GM21390 (cell line): ENCODE data around the gene TSKS.

Experiments used
- ATAC-seq: cut with Tn5 transposase; IDR thresholded peaks from one replicate; pipeline ENCODE4 v1.9.1; 2021; ENCODE audit not compliant: unreplicated experiment

The TSKS gene

DNA sequence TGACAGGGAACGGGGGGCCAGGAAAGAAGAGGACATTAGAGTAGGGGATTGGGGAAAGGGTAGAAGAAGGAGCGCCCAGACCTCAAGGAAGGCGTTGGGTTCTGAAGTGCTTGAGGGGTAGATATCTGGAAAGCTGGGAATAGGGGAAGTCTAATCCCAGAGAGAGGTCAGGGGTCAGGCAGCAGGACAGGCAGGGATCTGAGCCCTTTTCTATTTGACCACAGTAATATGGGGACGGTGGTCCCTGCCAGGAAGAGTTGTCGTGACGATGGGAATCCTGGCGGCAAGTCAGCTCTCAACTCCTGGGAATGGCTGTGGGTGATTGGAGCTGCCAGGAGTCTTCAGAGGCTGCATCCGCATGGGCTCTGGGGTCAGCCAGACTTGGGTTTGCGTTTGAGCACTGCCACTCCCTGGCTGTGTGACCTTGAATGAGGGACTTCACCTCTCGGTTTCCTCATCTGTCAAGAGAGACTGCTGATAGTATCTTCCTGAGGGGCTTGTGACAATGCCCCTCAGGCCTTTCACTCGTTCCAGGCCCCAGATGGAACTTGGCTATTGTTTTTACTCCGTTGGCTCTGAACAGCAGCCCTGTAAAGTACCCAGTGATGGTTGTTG, 5.0 kb upstream of the TSKS start:
- ATAC-seq, result no peak

DNA sequence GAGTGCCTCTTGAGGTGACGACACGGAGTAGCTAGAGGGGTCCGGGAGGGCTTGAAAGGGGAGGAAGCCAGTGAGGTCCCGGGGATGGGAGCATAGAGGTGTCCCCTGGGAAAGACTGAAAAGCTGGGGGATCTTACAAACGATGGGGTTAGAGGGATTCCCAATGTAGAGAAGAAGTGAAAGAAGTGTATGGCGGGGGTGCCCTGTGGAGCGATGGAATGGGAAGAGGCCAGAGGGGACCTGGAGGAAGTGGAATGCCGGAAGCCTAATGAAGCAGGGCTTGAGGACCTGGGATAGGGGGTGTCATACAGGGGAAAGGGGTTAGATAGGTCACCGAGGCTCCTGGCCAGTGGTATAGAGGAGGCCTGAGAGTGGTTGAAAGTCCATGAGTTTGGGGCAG, 4.3 kb upstream of the TSKS start:
- no peak for ATAC-seq

DNA sequence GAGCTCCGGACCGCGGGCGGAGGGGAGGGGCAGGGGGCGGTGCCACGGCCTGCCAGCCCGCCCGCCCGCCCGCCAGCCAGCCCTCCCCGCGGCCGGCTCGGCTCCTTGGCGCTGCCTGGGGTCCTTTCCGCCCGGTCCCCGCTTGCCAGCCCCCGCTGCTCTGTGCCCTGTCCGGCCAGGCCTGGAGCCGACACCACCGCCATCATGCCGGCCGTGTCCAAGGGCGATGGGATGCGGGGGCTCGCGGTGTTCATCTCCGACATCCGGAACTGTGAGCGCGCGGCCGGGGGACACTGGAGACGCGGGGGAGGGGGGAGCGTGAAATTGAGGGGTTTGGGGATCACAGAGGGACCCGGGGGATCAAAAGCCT, 3.8 kb upstream of the TSKS start, which contains the start of gene AP2A1:
AP2A1 (plus strand) TSS at position 72 of the 370 bp plus-strand sequence; CDS start at position 205, 133 bp downstream.
- ATAC-seq, result no peak

DNA sequence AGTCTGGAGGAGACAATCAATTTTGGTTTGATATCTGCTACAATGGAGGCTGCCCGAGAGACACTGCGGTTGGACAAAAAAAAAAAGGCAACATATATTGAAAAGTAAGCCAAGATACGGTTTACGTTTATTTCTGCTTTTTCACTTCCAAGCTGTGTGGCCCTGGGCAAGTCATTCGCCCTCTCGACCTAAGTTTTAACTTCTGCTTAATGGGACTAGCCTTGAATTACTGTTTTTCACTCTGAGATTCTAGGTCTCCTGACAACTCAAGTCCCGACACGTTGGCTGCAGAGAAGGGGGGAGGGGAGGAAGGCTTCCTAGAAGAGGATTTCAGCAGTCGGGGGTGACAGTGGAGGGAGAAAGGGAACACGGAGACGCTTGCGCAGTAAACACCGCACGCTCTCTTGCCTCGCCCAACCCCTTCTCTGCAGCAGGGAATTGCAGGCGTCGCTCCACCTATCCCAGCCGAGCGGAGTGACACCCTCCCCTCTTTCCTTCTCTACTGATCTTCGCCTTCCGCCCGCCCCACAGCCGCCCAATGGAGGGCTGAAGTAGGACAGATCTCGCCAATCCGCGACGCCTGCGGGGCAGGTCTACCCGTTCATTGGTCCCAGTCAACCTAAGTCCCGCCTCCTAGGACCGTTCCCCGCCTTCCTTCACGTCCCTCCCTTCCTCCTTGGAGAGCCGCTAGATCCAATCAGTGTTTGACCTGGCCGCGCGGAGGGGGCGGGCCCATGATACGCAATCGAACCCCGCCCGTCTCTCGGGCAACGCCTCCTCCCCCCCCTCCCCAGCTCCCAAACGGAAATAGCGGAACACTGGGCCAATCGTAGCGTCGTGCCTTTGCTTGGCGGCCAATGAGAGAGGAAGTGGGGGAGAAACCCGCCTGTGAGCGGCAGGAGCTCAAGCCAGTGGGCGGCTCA, 3.2 kb upstream of the TSKS start:
- peak; percentile 92 for ATAC-seq

DNA sequence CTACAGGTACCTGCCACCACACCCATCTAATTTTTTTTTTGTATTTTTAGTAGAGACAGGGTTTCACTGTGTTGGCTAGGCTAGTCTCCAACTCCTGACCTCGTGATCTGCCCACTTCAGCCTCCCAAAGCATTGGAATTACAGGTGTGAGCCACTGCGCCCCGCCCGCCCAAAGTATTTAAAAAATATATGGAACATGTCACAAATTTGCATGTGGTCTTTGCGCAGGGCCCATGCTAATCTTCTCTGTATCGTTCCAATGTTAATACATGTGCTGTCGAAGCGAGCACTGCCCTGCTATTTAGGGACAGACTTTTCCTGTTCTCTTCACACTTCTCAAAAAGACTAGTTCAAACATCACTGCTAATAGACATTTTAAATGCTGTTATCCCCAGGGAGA, 1.2 kb upstream of the TSKS start:
- ATAC-seq, result no peak

DNA sequence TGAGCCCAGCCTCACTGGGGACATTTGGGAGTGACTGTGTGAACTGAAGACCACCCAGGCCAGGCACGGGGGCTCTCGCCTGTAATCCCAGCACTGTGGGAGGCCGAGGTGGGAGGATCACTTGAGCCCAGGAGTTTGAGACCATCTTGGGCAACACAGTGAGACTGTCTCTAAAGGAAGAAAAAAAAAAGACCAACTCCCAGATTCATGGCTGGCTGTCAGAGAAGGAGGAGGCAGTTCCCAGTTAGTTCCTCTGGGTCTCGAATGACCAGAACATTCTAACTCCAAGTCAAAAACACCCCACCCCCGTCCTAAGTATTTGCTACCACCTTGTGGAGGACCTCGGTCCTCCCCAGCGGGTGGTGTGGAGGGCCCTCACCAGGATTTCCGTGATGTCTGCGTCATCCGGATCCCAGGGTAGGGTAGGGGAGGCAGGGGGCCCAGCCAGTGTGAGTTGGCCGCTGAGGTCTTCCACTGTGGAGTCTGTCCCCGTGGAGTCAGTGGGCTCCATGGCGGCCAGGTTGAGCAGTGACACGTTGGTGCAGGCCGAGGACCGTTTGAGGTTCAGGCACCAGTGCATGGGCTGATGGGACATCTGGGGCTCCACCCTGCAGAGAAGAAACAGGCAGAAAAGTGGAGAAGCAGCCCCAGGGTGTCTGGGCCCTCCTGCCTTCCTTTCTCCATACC, 1.3 kb downstream of the TSKS start:
- no peak for ATAC-seq

DNA sequence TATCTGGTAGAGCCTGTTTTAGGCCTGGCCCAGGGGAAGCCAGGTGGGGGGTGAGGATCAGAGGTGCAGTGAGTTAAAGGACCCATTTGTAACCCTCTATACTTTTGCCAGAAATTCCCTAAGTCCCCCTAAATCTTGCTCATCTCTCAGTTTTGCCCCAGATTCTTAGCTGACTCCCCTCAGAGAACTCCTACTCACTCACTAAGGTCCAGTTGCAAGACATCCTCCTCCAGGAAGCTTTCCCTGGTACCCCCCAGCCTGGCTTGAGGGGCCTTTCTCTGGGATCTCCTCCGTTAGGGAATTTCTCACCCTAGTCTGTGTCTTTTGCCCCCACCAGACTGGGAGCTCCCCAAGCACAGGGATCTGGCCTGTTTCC, 1.9 kb downstream of the TSKS start:
- ATAC-seq, result no peak

DNA sequence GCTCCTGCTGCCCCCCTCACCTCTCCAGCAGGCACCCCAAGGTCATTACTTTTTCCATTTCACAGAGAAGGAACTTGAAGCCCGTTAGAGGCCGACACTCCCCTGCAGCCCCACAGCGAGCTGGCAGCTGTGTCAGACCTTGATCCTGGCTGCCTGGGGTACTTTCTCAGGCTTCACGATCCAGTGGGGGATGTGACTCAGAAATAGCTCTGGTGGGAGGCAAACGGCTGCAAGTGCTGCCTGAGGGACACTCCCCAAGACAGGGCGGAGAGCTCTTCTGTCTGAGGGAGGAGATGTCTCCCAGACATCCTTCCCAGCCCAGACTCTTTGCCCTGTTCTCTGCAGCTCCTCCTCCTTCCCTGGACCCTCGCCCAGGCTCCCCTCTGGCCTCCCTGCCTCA, 4.8 kb downstream of the TSKS start:
- no peak for ATAC-seq

DNA sequence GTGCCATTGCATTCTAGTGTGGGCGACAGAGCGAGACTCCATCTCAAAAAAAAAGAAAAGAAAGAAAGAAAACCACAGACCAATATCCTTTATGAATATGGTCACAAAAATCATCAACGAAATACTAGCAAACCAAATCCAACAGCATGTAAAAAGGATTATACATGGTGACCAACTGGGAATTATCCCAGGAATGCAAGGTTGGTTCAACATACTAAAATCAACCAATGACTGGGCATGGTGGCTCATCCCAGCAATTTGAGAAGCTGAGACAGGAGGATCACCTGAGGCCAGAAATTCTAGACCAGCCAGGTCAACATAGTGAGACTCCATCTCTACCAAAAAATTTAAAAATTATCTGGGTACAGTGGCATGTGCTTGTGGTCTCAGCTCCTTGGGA, 7.2 kb downstream of the TSKS start:
- ATAC-seq, result no peak

DNA sequence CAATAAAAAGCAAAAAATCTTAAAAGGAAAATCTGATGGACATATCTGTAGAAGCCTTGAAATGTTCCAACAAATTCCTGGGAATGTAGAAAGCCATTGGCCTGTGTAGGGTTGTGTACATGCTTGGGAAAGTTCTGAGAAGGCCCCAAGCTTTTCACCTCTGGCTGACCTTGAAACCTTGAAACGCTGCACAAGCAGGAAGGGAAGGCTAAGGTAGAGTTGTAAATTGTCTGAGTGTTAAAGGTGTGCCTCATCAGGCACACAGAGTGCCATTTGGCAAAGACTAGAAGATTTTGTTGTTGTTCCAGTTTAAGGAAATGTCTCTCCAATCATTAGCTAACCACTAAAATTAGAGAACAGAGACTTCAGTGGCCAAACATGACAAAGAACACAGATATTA, 10.4 kb downstream of the TSKS start:
- no peak for ATAC-seq

DNA sequence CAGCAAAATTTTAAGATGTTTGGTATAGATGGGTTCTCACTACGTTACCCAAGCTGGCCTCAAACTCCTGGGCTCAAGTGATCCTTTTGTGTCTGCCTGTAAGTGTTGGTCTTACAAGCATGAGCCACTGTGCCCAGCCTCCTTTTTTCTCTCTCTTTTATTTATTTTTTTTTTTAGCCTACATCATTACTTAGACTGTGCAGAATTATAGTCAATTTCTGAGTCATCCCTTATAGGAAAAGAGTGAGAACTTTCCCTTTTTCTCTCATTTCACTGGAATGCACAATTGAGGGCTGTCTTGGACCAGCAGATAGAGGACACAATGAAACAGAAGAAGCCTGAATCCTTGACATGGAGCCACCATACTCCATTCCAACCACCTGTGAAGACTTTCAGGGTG, 13.3 kb downstream of the TSKS start:
- no peak for ATAC-seq

DNA sequence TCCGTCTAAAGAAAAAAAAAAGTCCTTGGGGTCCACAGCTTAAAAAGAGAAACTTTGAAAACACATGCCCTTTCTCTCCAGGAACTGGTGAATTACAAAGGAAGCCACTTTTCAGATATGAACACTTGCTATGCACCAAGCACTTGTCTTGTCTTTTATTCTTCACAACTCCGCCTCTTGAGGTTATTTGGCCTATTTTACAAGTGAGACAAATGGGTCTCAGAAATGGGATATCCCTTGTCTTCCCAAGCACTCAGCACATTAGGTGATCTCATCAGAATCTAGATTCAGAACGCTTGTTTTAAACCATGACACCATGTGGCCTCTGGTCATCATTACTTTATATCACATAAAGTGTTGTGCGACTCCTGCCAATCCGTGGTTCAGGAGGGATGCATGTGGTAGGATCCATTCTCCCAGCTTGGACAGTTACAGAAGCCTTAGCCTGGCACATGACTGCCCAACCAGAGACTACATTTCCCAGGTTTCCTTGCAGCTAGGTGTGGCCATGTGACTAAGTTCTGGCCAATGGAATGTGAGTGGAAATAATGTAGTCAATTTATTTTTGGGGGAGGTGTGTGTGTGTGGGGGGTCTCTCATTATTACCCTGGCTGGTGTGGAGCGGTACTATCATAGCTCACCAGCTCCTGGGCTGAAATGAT, 13.9 kb downstream of the TSKS start:
- ATAC-seq, result no peak

DNA sequence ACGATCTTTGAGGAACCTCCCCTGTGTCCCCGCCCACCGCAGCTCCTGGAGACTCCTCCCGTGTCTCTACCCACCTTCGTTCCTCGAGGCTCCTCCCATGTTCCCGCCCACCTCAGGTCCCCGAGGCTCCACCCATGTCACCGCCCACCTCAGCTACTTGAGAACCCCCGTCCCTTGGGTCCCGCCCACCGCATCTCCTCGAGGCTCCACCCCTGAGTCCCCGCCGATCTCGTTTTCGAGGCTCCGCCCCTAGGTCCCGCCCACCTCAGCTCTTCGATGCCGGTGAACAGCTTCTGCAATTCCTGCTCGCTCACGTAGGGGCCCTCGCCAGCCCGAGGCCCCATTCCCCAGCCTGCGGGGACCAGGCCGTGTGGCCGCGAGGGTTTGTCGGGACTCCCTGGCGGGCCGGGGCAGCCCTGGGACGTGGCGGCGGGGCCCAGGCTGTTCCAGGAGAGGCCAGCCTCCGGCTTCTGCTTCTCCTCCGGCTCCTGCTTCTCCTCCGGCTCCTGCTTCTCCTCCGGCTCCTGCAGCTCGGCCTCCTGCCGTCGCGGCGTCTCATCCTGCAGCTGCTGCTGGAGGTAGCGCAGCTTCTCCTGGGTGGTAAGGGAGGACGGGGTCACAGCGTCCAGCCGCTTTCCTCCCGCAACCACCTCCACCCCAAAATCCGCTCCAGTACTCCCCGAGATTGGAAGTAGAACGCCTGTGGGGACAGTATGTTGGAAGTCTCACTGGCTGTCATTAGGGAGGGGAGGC, 16.7 kb downstream of the TSKS start:
- ATAC-seq, result no peak

DNA sequence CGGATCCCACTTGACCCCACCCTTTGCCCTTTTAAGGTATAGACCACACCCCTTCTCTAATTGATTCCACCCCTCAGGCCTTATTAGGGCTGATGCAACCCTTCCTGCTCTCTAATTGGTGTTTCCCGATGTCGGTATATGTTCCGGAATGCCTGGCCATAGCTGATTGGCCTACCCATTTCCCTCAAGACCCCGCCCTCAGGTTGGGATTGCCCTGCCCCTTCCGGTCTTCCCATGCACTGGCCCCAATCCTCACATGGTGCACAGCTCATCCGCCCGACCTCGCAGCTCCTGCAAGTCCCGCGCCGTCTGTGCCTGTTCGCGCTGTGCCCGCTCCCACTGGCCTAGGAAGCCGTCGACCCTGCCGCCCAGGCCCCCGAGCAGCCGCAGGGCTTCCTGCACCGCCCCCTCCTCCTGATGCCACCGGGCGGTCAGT, 18.1 kb downstream of the TSKS start:
- no peak for ATAC-seq

DNA sequence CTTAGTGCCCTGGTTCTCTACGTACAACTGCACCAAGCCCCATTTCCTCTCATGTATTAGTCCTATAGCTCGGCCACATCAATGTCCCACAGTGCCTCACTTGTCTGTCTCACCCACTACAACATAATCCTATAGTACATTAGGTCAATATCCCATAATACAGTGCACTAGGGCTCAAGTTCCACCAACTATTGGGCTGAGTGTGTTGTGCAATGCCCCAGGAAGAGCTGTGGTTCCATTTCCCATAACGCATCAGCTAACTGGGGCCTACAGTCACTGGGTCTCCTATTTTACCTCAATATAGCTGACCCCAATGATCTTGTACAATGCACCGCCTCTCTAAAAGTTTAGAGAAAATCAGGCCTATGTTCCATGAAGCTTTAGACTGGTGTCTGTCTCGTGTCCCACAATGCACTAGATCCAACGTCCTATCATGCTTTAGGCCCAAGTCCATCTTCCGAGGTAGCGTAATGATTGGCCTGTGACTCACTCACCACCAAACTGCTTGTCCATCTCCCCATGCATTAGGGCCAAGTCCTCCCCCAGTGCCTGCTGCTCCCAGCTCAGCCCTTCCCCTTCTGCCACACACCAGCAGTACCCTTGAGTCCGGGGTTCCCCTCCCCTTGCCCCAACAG, 21.8 kb downstream of the TSKS start:
- ATAC-seq, result no peak

DNA sequence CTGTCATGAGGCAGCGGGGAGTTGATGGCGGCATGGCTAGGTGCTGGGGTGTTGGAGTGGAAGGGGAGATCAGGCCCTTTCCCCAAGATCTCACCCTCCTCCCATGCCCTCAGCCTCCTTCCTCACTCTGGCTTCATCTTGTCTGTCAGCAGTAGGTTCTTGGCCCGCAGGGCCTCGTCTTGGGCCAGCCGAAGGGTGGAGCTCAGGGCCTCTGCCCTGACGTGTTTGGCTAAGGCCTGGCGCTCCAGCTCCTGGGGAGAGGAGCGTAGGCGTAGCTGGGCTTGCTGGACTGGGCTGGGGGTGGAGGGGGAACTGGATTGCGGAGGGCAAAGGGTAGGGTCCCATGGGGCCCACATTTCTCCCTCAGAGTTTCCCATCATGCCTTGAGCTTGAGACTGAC, 23.2 kb downstream of the TSKS start:
- no peak for ATAC-seq

DNA sequence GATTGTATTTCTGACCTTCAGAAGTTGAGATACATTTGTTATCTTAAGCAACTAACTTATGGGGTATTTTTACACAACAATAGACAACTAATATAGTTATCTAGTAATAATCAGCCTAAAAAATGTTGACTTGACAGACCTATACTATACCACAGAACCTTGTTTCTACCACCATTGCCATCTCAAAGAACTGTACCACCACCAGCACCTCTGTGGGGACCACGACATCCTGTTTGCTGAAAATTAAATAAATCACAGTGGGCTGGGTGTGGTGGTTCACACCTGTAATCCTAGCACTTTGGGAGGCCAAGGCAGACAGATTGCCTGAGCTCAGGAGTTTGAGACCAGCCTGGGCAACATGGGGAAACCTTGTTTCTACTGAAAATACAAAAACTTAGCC, 24.0 kb downstream of the TSKS start:
- ATAC-seq, result no peak

DNA sequence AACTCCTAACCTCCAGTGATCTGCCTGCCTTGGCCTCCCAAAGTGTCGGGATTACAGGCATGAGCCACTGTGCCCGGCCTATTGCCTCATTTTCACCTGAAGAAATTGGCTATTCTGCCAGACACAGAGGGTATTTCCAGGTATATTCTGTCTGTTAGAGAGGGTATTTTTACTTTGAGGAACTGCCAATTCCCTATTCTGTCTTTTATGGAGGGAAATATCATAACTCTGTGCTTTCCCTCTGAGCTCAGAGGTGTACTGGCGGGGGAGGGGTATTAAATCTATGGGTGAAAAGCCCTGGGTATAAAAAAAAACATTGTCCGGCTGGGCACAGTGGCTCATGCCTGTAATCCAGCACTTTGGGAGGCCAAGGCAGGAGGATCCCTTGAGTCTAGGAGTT, 24.8 kb downstream of the TSKS start:
- ATAC-seq, result no peak

DNA sequence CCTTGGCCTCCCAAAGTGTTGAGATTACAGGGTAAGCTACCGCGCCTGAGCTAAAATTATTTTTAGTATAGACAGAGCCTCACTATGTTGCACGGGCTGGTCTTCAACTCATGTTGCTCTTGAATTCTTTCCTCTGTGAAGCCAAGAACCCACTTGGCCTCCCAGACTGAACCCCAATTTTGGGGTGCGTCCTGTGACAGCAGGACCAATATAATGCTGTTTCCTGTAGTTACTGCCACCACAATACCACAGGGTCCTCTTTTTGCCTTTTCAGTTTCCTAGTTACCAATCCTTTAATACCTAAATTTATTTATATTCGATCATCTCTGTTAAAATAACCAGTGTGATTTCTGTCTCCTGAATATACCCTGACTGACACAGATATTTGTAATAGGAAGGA, 32.9 kb downstream of the TSKS start:
- no peak for ATAC-seq
